ENCODE data around the gene ADARB2.
"Not testable (repeated sequence)": the region's sequence is repeated elsewhere in the genome, so short reads cannot be mapped to it uniquely, and the experiment has no call there.

The ADARB2 gene

DNA sequence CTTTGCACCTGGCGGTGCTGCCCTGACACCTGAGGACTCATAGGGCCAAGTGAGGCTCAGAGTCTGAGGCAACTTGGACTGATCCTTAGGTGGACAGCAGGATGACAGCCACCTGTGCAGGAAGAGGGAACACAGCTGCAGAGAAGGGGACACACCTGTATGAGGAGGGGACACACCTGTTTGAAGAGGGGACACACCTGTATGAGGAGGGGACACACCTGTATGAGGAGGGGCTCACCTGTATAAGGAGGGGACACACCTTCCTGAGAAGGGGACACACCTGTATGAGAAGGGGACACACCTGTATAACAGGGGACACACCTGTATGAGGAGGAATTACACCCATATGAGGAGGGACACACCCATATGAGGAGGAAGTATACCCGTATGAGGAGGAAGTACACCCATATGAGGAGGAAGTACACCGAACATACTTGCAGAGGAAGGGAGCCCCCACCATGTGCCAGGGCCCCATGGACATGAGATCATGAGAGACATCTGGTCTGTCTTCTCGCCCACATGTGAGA, 285.9 kb downstream of the ADARB2 start:
- DNase-seq: no peak

DNA sequence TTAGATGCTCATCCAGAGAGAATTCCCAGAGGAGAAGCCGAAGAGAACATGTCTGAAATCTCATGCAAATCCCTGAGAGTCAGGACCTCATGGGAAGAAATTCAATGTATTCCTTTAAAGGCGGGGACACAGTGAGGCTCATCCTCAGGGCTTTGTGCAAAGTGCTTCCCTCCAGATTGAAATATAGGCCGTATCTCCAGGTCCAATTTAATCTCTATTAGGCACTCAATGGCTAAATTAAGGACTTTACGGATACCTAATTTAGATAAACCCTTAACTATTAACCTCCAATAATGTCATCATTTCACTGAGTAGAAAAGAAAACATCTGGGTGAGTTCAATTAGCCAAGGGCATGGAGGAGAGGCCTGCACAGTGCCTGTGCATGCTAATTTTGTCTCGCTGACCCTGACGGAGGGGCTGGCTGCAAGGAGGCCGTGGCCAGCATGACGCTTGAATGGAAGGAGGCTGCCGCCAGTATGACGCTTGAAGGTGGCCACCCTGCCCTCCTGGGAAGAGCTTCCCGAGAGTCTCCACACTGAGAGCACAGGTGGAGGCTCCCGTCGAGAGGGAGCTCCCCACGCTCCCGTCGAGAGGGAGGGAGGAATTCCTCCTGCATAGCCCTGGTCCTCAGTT, 287.6 kb downstream of the ADARB2 start:
- DNase-seq: no peak

DNA sequence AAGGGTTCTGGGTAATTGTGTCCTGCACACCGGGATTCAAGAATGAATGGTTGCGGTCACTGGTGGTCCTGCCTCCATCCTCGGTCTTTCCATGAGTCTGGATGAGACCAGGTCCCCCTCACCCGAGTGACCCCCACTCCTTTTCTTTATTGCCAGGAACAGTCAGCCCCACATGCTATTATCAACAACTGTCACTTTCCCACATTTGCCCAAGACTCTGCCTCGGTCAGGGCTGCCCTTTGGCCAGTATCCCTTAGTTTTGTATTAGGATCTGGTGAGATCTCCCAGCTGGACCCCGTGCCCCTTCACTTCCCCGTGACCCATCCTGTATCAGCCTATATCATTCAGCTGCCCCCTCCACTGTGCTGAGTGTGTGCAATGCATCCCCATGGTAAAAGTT, 288.3 kb downstream of the ADARB2 start:
- DNase-seq: no peak

DNA sequence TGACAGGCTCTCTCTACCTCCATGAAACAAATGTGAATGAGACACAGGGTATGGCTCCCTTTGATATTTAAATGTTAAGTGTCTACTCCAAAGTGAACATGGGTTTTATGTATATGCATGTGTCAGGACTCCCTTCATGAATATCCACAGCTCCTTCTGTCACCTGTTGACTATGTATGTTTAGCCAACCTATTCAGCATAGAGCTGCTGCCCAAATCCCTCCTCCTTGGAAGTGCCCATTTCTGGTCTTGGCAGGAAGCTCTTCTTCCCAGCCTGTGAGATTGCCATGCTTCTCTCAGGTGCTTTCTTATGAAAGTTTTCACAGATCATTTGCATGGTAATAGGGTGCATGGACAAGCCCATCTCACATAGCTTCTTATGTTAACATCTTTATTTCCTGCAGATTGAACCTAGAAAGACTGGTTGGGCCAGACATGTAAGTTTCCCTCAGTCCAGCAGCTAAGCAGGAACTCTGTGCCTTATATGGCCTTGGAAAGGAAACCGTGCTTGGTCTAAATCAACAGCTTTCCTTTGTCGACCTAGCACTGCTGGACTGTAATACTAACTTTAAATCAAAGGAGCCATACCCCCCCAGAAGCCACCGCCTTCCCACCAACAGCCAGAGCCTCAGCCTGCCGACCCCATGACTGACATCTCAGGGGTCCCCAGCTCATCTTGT, 288.9 kb downstream of the ADARB2 start:
- DNase-seq: no peak

DNA sequence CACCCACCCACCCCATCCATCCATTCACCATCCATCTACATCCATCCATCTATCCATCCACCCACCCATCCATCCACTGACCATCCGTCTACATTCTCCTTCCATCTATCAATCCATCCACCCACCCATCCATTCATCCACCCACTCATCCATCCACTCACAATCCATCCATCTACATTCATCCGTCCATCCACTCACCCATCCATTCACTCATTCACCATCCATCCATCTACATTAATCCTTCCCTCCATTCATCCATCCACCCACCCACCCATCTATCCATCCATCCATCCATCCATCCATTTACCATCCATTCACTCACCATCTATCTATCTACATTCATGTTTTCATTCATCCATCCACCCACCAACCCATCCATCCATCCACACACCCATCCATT, 292.5 kb downstream of the ADARB2 start:
- no peak for DNase-seq

DNA sequence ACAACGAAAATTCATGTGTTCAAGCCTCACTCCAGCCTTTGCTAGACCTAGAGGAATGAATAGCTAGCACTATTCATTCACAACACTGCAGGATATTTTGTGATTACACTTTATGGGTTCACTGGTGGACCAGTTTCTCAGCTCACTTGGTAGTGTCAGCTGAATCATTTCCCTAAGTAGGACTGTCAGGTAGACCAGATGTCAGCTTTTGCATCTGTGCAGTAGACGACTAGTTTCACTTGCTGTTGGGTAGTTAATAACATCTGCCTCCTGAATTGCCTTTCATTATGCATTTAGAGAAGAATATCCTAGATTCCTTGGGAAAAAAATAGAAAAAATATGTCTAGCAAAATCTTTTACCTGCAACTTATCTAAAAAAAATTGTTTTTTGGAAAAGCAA, 296.4 kb downstream of the ADARB2 start:
- no peak for DNase-seq

DNA sequence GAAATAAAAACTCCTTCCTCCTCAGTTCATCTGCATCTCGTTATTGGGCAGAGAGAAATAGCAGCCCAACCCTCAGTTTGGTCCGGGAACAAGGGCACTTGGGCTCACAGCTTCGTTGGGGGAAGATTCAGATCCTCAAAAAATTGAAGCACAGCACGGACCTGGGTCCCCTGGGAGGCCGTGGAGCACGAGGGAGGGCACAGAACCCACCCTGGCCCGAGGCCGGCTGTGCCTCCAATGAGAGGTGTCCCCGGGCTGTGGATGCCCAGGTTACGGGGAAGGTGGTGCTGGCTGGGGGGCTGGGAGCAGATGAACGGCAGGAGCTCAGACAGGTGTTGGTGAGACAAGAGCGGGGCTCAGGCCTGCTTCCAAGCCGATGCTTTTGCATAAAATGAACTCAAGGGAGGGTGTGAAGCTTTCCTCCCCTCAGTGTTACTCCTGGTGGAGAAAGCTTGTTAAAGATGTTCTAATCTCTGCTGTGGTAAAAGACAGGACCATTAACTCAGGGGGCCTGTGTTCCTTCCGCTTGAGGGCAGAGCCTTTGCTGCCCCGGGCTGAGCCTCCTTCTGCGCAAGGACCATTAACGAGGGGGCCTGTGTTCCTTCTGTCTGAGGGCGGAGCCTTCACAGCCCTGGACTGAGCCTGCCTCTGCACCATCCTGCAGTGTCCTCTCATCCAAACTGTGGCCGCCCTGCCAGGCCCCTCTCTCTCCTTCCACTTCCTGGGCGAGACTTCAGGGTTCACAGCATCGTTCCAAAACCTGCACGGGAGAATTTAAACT, 302.2 kb downstream of the ADARB2 start:
- DNase-seq: no peak

DNA sequence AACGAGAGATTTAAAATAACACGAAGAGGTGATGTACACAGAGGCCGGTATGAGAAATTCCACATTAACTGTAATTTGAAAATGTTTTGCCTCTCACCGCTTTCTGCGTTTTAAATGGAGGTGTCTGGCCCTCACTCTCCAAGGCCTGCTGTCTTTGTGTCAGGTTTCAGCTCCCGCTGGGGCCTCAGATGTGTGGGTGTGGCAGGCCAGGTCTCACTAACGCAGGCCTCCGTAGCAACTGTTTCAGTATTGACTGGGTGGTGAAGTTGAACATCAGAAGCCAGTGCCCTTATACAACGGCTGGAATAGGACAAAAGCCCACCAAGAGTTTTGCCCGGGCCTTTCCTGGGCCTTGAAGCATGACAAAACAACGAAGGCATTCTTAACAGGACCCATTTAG, 303.1 kb downstream of the ADARB2 start:
- DNase-seq: no peak

DNA sequence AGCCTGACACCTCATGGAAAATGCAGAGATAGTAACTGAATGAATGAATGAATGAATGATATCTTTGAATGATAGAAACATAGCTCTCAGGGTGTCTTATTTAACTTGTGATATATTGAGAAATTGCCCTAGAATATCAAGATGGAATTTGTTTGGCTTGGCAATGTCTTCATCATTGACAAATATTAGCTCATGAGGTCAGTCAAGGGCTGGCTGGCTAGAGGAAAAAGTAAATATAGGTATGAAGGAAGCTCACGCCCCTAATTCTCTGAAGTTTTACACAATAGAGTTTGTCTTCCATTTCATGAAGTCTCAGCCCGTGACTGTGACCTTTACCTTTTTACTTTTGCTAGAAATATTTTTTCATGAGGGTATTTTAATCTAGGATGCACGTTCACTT, 305.2 kb downstream of the ADARB2 start:
- no peak for DNase-seq

DNA sequence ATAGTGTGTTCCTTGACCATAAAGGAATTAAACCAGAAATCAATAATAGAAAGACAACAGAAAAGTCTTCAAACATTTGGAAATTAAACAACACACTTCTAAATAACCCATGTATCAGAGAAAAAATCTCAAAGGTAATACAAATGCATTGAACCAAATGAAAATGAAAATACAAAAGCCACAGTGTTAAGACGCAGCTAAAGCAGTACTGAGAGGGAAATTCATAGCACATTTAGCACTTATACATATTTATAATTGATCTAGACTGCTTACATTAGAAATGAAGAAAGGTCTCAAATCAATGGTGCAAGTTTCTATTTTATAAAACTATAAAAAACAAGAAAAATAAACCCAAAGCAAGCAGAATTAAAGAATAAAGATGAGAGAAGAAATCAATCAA, 306.1 kb downstream of the ADARB2 start:
- DNase-seq: no peak

DNA sequence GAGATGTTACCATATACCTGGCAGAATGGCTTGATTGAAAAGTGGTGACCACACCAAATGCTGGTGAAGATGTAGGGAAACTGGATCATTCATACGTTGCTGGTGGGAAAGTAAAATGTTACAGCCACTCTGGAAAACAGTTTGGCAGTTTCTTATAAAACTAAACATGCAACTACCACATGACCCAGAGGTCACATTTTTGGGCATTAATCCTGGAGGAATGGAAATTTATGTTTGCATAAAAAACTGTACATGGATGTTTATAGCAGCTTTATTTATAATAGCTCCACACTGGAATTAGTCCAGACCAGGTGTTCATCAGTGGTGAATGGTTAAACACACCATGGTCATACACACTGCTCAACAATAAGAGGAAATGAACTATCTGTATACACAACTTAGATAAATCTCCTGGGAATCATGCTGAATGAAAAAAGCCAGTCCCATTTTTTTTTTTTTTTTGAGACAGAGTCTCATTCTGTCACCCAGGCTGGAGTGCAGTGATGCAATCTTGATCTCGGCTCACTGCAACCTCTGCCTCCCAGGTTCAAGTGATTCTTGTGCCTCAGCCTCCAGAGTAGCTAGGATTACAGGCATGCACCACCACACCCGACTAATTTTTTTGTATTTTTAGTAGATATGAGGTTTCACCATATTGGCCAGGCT, 309.7 kb downstream of the ADARB2 start:
- not testable (repeated sequence) for DNase-seq

DNA sequence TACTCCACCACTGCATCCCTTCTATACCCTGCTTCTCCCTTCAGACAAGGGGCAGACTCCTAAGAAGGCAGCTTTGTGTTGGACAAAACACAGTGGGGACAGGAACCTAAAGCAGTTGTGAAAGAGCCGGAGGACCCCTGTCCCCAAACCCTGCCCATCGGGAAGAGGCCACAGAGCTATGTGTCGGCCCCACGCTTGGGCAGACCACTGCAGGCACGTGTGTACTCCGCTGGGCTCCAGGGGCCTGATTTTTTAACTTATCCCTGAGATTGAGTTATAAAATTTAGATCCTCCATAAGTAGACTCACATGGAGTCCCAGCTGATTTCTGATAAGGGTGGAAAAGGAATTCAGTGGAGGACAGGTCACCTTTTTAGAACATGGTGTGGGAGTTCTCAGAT, 310.5 kb downstream of the ADARB2 start:
- DNase-seq: no peak

DNA sequence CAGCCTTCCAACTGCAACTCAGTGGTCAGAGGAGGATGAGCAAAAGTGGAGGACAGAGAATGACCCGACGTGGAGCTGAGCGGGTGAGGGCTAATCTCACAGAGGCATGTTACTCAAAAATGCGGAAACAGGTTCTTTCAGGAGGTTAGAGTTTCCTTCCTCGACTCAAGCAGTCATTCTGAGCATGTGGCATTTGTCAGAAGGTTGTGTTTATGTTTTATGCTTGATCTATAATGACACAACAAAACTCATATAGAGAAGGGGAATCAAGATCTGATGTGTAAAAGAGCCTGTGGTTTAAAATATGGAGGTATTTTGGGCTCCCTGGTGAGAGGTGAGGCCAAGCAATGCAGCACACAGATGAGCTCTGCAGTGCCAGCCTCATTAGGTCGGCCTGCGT, 311.4 kb downstream of the ADARB2 start:
- no peak for DNase-seq

DNA sequence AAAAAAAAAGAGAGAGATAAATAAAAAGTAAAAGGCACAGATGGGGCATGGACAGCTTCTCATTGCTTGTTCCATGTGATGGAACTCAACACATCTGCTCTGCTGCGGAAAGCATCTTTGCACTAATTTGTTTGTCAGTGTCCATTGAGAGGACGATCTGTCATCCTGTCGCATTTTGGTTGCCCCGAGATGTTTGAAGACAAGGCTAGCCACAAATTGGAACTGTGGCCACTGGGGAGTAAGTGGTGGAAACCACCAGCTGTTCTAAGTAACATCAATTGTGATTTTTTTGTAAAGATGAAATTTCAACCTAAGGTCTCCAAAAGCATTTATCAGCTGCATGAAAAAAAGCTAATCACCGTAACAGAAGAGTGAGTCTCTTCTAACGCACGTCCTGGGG, 312.7 kb downstream of the ADARB2 start:
- no peak for DNase-seq

DNA sequence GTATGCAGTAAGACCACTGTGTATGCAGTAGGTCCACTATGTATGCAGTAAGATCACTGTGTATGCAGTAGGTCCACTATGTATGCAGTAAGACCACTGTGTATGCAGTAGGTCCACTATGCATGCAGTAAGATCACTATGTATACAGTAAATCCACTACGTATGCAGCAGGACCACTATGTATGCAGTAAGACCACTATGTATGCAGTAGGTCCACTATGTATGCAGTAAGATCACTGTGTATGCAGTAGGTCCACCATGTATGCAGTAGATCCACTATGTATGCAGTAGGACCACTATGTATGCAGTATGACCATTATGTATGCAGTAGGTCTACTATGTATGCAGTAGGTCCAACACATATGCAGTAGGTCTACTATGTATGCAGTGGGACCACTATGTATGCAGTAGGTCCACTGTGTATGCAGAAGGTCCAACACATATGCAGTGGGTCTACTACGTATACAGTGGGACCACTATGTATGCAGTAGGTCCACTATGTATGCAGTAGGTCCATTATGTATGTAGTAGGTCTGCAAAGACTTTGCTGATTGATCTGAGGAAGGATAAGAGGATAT, 313.6 kb downstream of the ADARB2 start:
- DNase-seq: no peak

DNA sequence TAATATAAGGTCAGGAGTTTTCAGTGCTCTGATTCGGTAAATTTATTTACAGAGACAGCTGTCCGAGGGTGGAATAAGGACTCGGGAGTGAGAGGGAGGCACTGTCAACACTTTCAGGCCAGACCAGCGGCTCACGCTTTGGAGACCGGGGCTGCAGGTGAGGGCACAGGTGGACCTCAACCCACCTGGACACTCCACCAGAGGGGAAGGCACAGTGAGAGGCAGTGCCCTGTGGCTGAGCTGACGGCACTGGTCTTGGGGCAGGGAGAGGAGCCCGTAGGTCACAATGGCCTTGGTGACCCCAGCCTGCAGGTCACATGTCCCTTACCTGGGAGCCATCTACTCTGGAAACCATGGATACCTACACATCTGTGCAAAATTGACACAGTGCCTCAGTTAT, 315.1 kb downstream of the ADARB2 start:
- DNase-seq: no peak

DNA sequence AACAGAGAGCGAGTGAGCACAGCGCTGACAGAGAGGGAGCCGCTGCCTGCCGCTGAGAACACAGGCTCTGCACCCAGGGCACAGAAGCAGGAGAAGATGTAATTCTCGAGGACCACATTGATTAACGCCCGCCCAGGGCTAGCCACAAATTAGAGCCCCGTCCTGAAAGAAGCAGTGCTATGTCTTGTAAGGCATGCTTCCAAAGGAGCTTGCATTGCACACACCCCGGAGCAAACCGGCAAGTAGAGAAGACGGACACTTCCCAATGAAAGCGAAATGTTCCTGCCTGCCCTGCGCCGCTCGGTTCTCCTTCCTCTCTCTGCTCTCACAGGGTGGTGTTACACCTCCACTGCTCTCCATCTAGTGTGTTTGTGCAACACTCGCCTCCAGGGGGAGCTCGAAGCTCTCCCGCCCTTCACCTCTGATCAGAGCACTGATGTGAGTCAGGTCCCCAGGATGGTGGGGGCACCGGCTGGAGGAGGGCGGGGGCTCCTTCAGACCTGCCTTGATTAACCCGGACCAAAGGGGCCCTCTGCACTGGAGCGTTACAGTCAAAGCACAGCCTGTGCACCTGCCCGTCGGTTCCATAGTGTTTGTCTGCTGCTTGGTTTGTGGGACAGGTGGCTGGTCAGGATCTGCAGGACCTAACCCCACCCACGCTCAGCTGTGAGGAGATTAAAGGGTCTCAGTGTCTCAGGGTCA, 316.5 kb downstream of the ADARB2 start:
- DNase-seq: peak in 1 of 2 experiments; percentile 38

DNA sequence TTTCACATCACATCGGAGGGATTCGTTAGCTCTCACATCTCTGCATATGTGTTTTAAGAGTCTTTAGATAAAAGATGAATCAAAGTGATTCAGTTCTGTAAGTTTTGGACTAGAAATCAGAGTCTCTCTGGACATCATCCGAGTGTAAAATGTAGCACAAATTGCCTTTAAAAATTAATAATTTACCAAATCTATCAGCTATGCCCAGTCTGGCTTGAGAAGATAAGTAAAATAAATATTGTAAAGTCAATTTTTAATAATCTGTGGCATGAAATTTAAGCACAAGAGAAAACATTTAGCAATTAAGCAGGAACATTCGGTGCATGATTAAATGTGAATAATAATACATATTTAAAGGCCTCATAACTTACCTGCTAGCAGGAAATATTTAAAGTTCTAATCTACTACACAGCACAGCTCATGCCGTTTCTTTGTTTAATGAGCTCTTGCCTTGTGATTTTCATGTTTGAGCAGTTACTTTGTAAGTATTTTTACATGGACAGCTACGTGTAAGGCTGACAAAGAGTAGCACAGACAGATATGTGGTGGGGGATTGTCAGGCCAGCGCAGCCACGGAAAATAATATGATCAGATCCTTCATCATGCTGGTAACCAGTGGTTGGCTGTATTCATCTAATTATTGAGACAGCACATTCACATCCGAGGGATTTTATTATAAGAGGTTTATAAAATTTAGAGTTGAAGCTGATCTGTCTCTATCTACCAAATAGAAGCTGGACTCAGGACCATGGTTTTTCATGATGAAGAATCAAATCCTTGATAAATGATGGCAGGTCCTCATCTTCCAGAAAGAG, 317.3 kb downstream of the ADARB2 start:
- no peak for DNase-seq

DNA sequence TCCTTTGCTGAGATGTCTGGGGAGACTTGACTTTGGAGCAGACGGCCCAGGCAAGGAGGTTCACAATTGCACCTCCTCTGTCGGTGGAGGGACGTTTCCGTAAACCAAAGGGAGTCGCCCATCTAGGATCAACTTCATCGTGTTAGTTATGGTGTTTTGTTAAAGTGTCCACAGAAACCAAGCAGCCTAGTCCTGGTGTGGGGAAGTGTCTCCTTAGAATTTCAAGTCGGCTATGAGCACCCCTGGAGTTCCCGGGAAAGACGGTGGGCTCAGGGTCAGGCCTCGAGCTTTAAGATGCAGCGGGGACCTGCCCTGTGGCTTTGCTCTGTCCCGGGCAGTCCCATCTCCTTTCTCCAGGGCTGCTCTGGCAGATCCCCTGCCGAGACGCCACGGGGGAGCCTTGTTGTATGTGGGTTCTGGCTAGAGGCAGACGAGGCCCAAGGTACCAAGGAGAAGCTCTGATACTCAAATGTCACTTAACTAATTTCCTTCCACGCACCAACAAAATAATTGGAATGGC, 319.2 kb downstream of the ADARB2 start:
- no peak for DNase-seq

DNA sequence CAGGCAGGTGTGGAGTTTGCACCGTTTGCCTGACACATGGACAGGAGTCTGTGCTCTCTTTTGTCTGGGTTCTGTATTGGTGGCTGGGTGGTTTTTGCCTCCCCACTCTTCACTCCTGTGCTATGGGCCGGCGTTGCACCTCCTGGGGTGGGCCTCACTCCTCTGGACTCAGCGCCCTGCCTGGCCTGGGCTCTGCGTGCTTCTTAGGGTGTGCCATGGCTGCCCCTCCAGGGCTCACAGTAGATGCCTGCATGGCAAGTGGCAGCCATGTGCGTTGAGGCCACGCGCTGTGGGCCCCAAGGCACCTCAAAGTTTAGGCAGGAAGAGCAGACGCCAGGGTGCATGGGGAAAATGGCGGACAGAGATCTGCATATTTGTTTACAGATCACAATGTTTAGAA, 319.8 kb downstream of the ADARB2 start:
- no peak for DNase-seq

DNA sequence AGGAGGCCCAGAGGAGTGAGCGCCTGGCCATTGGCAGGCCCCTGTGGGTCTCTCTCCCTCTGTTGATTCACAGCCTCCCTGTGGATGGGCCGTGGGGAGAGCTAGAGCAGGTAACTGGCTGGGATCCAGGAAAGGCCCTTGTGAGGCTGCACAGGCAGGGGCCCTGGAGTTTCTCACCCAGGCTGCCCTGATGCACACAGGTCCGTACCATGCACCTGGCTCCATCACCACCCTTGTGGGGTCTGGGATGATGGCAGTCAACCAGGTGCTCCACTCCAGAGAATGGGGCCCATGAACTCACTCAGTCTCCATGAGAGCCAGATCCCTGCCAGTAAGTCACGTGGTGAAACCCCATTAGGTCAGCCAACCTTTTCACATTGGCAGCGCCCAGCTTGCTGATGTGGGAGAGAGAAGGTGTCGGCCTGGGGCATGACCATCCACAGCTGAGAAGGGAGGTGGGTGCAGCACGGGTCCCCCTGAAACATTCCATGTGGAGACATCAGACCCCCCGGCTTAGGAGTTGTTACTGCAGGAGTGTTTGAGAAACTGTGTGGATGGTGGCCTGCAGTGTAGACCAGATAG, 320.8 kb downstream of the ADARB2 start:
- no peak for DNase-seq
